Measurements from ENCODE around the gene USP7. TPM values are rescaled to one million over a fixed set of nuclear protein-coding genes. Genes with fewer than 3 reads are reported as not detected.

The USP7 gene
- total RNA-seq, 6 donors from 2014 or later = 68.2 to 122 (median 72.2) TPM

DNA sequence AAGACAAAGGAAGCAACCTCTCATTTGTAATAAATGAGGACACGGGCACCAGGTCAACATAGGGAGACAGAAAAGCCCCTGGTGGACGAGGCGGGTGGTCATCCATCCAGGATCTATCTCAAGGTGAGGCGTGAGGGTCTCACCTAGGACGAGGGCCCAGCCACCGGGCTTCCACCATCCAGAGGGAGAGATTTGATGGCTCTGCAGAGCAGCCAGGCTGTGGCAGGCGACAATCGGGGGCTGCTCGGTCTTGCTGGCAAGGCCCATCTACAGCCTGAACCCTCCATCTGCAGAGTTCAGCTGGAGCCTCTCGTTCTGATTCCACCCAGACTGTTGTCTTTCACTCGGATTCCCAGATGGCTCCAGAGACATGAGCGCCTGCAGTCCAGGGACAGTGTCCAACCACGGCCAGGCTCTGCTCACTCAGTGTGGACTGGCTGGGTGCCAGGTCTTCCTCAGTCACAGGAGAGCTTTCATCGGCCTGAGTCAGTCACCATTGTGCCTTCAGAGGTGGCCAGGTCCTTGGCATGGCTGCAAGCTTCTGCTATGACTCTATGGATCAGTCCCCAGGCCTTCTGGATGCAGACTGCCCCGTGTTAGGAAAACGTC is 75.7 kb downstream of the USP7 start:
- ATAC-seq (ENCODE audit: low FRiP score in 2 of 2) (no peak), DNase-seq (no peak)
- no peak overlapping the region for H3K27ac ChIP-seq
- TF ChIP-seq, protein P1, sequence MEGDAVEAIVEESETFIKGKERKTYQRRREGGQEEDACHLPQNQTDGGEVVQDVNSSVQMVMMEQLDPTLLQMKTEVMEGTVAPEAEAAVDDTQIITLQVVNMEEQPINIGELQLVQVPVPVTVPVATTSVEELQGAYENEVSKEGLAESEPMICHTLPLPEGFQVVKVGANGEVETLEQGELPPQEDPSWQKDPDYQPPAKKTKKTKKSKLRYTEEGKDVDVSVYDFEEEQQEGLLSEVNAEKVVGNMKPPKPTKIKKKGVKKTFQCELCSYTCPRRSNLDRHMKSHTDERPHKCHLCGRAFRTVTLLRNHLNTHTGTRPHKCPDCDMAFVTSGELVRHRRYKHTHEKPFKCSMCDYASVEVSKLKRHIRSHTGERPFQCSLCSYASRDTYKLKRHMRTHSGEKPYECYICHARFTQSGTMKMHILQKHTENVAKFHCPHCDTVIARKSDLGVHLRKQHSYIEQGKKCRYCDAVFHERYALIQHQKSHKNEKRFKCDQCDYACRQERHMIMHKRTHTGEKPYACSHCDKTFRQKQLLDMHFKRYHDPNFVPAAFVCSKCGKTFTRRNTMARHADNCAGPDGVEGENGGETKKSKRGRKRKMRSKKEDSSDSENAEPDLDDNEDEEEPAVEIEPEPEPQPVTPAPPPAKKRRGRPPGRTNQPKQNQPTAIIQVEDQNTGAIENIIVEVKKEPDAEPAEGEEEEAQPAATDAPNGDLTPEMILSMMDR (IDR thresholded peaks at IDR 0.05) = no peak
- TF ChIP-seq POLR2AphosphoS5 (IDR thresholded peaks at IDR 0.05) (no peak), EP300 (IDR thresholded peaks at IDR 0.05) (no peak), POLR2A (IDR thresholded peaks at IDR 0.05) (no peak)
- H3K4me3 ChIP-seq = no peak overlapping the region
- no peaks in the 10 kb centered on the region for H3K27me3 ChIP-seq
- peaks cover 7 to 13% (median 9%) of the 10 kb centered on the region in 4 donors for H3K4me1 ChIP-seq
- no peaks in the 10 kb centered on the region for H3K9me3 ChIP-seq
- 85 to 90% methylated on average over 14 to 15 of the region's 16 CpGs for WGBS, 2 donors
- H3K36me3 ChIP-seq = peaks cover 0 to 38% (median 21%) of the 10 kb centered on the region in 4 donors

DNA sequence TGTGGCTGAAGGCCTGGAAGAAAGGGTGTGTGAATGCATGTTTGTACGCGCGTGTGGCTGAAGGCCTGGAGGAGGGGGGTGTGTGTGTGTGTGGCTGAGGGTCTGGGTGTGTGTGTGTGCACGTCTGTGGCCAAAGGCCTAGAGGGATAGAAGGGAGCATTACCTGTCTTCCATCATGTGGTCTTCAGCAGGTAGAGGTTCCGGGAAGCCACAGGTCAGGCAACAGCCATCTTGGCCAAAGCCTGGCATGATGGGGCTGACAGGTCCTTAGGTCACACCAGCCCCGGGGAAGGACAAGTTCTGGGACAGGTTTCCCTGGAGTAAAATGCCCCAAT is 76.3 kb downstream of the USP7 start:
- 86 to 95% methylated on average over 6 of the region's 6 CpGs for WGBS, 2 donors

DNA sequence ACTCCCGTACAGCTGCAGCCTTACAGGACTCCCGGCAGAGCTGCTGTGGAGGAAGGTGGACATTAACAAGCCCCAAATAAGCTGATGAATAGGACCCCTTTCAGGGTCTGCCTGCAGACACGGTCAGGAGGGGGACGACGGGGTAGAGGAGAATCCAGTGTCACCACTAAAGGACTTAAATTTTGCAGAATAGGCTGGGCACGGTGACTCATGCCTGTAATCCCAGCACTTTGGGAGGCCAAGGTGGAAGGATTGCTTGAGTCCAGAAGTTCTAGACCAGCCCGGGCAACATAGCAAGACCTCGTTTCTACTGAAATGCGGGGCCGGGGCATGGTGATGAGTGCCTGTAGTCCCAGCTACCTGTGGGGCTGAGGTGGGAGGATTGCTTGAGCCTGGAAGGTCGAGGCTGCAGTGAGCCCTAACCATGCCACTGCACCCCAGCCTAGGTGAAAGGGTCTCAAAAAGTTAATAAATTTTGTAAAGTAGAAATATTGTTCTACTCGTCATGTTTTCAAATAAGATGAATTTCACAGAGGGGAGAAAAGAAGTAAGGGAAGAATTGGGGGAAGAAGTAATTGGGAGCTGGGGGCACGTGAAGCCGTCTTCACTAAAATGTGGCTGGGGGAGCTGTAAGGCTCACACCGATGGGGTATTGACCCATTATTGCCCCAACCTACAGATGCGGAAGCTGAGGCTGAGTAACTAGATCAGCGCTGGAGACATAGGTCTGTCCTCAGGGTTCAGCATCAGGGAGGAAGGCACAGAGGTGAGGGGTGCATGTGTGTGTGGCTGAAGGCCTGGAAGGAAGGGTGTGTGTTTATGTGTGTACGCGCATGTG is 76.9 kb downstream of the USP7 start:
- WGBS, 2 donors = 69 to 71% methylated on average over 19 of the region's 19 CpGs
- no peaks in the 10 kb centered on the region for H3K9me3 ChIP-seq
- peaks cover 0 to 27% (median 13%) of the 10 kb centered on the region in 4 donors for H3K36me3 ChIP-seq
- DNase-seq = no peak
- ATAC-seq (ENCODE audit: low FRiP score in 2 of 2) = no peak
- TF ChIP-seq, protein P1 (IDR thresholded peaks at IDR 0.05) = no peak
- TF ChIP-seq POLR2AphosphoS5 (IDR thresholded peaks at IDR 0.05) (no peak), POLR2A (IDR thresholded peaks at IDR 0.05) (no peak), EP300 (IDR thresholded peaks at IDR 0.05) (no peak)
- no peaks in the 10 kb centered on the region for H3K27me3 ChIP-seq
- peaks cover 7 to 13% (median 9%) of the 10 kb centered on the region in 4 donors for H3K4me1 ChIP-seq
- H3K27ac ChIP-seq = no peak overlapping the region
- H3K4me3 ChIP-seq = no peak overlapping the region

More for the DNA sequence above, 76.3 kb downstream of the USP7 start:
- Histone ChIP-seq H3K27ac (no peak overlapping the region), H3K9me3 (no peaks in the 10 kb centered on the region), H3K36me3 (peaks cover 0 to 32% (median 18%) of the 10 kb centered on the region in 4 donors), H3K27me3 (no peaks in the 10 kb centered on the region), H3K4me1 (peaks cover 7 to 13% (median 9%) of the 10 kb centered on the region in 4 donors), H3K4me3 (no peak overlapping the region)
- TF ChIP-seq, protein P1 (IDR thresholded peaks at IDR 0.05) = no peak
- TF ChIP-seq EP300 (IDR thresholded peaks at IDR 0.05) = no peak
- no peak for TF ChIP-seq POLR2A (IDR thresholded peaks at IDR 0.05)
- no peak for TF ChIP-seq POLR2AphosphoS5 (IDR thresholded peaks at IDR 0.05)
- ATAC-seq (ENCODE audit: low FRiP score in 2 of 2) = no peak
- DNase-seq = no peak

DNA sequence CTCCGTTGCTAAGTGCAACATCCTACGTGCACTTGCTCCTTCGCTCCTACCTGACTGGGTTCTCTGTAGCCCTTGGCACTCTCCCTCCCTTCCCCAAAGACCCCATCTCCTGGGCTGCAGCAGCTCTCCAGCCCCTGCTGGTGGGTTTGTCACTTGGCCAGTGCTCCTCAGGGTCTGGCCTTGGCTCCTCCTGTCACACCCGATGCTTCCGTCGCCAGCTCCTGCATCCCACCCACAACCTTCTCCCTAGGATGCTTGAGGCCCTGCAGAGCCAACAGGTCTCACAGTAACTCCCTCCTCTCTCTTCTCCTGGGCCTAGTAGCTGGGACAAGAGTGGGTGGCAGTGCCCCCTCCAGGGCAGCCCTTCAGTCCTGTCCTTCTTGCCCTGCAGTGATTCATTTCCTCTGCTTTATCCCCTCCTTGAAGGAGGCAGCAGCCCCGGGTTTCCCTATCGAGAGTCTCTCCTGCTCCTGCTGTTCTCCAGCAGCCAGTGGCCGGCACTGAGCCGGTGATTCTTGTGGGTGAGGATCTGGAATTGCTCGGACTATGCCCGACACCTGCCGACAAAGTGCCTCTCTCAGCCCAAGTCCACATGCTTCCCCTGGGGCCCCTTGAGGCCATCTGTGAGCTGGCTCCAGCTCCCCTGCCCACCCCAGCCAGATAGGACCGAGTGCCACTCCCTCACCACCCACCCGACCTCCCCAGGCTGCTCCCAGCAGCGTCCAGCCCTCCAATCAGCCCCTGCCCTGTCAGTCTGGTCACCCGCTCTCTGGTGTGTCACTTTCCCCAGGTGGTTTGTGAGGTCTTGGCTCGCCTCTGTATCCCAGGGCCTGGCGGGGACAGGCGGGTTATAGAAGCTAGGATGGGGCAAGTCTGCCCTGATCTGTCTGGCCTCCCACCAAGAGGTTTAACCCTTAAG is 77.8 kb downstream of the USP7 start:
- peaks cover 7 to 13% (median 9%) of the 10 kb centered on the region in 4 donors for H3K4me1 ChIP-seq
- H3K9me3 ChIP-seq = no peaks in the 10 kb centered on the region
- no peak overlapping the region for H3K27ac ChIP-seq
- ATAC-seq (ENCODE audit: low FRiP score in 2 of 2) (peak; percentile 2 to 4), DNase-seq (no peak)
- TF ChIP-seq, protein P1 (IDR thresholded peaks at IDR 0.05) = no peak
- TF ChIP-seq POLR2AphosphoS5 (IDR thresholded peaks at IDR 0.05) (no peak), EP300 (IDR thresholded peaks at IDR 0.05) (no peak), POLR2A (IDR thresholded peaks at IDR 0.05) (no peak)
- peaks cover 0 to 18% (median 8%) of the 10 kb centered on the region in 4 donors for H3K36me3 ChIP-seq
- H3K27me3 ChIP-seq = no peaks in the 10 kb centered on the region
- no peak overlapping the region for H3K4me3 ChIP-seq
- 12 to 20% methylated on average over 18 to 19 of the region's 20 CpGs for WGBS, 2 donors

Measured in upper lobe of left lung (tissue), 6 donors.